ENCODE data around the gene ARHGEF28.

Gene ARHGEF28

DNA sequence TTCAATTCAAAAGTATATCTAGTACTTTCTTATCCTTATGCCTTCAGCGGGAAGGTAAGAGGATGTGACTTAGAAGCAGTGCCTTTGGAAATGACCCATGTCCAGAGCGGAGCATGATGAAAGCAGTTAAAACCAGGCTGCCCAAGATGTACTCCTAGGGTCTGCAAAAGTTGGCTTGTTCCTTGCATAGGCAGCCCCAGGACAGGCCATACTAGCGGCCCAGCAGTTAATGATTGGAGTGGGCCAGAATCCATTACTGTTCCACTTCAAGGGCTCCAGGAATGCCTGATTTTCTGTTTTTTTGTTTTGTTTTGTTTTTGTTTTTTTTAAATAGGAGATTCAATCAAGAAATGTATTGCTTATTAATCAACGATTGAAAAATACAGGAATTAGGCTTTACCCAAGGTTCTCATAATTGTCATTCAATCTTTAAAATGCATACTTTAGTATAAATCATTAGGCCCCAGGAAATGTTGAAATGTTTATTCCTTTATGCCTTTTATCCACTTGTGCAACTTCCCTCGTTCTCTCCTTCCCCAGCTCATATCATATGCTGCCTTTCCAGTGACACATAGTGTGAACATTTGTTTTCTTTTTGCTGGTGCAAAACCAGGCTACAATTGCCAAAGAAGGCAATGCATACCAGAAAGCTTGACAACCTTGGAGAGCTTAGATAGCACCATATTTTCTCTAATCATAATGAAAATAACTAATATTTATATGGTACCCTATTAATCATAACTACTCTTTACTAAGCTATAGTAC is 190.8 kb downstream of the ARHGEF28 start:
- DNase-seq (ENCODE audit: low spot score) = no peak

DNA sequence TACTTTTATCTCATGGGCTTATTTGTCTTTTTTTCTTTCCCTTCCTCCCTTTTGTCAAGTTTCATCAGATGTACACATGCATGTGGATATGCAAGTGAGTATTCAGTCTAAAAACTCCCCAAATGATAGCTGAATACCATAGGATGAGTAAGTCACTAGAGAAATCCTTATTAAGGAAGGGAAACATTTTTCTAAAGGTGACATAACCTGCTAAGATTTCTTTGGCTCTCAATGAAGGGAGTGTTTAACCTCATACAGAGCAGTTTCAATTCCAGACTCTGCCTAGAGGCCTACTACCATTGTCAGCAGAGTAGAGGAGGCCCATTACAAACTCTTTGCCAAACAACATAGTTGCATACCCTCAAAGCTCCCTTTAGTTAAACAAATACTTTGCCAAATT is 192.4 kb downstream of the ARHGEF28 start:
- no peak for DNase-seq (ENCODE audit: low spot score)

DNA sequence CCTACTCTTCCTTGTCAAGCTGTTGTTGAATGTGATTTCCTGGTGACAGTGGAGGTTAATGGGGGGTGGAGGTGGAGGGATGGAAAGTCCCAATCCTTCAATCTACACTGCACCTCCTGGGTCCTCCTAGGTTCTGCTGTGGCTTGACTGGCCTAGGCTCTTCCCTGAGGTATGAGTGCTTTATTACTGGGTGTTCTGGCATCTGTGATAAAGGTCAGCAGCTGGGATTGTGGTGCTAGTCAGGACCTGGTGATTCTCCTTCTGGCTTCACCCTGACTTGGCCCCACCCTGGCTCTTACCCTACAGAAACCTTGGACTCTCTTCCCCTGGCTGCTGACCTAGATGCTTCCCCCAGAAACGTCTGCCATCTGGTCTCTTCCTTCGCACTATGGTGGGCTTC is 194.3 kb downstream of the ARHGEF28 start:
- DNase-seq (ENCODE audit: low spot score) = no peak

DNA sequence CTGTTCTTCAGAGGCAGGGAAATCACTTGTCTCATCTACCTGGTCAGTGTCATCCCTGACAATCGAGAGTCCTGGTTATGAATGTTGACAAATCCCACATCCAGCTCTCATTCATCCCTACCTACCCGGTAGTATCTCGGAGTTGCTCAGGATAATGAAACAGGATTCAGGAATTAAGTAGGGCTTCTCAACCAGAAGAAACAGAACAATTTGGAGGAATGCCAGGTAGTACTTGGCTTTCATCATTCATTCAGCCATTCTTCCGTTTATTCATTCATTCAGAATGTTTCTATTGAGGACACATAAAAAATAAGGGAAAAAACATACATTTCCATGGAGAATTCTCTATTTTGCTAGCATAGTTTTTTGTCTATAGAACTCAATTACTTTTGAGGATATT is 195.0 kb downstream of the ARHGEF28 start:
- DNase-seq (ENCODE audit: low spot score) = no peak

DNA sequence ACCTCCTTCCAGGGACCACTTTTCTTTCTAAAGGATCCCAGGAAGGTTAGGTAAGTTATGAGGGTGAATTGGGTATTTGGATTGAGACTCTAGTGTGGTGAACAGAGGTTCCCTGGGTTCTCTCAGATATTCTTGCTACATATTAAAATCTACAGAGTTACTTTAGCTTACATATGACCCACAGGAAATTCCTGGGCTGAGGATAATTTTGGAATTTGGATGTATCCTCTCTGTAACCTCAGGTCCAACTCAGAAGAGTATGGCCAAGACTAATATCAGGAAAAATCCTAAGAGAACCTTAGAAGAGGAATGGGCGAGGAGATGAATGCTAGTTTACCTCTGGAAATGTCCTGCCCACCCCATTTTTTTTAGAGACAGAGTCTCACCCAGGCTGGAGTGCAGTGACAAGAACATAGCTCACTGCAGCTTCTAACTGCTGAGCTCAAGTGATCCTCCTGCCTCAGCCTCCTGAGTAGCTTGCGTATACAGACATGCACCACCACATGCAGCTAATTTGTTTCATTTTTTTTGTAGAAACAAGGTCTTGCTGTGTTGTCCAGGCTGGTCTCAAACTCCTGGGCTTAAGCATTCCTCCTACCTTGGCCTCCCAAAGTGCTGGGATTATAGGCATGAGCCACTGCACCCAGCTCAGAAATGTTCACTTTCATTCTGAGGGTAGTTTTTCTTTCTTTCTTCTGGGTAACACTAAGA is 196.4 kb downstream of the ARHGEF28 start:
- no peak for DNase-seq (ENCODE audit: low spot score)

DNA sequence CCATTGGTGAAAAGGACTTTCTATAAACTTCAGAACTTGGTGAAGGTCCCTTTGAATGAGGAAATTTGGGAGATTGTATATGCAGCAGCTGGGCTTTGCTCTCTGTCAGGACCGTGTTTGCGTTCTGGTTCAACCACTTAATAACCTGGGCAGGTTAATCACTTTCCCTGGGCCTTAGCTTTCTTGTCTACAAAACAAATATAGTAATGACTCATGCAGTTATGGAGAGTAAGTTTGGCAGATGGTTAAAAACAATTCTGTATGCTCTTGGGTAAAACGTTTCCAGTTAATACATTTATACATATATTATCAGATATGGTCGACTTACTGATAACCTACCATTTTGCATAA is 197.0 kb downstream of the ARHGEF28 start:
- no peak for DNase-seq (ENCODE audit: low spot score)

DNA sequence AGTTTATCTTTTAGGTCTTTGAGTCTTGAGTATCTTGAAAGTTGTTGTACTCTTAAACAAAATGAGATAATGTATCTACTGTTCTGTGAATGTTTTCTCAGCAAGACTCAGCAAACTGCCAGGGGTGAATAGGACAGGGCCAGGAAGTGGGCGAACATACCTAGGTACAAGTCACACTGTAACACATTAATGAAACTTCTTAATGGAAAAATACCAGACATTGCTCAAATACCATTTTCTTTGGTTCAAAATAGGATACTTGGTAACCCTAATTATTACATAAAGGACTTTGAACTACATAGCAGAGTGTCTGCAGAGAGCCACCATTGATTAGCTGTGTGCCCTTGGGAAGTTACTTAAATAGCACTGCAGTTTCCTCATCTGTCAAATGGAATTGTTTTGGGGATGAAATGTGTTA is 197.5 kb downstream of the ARHGEF28 start:
- no peak for DNase-seq (ENCODE audit: low spot score)

DNA sequence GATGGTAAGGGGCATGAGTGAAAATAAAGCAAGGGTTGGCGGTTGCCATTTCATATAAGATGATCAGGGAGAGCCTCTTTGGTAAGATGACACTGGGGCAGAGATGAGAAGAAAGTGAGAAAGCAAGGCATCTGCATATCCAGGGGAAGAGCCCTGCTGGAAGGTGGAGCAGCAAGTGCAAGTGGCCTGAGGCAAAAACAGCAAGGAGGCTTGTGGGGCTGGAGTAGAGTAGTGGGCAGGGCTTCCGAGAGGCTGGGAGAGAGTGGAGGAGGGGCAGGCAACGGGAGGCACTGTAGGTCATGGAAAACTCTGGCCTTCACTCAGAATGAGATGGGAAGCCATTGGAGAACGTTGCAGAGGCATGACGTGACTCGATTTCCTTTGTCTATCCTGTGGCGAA is 199.2 kb downstream of the ARHGEF28 start:
- DNase-seq (ENCODE audit: low spot score) = no peak

DNA sequence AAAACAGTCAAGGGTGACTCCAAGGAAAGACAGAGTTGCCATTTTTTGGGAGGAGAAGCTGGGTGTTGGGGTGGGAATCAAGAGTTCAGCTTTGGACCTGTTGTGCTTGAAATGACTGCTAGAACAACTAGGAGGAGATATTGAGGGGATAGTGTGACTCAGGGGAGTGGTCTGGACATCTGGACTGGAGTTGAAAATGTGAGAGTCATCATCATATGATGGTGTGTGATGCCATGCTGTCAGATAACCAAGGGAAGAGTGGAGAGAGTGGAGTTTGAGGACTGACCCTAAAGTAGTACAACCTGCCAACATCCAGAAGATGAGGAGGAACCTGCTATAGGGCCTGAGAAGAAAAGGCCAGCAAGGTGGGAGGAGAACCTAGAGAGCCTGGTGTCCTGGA is 199.7 kb downstream of the ARHGEF28 start:
- no peak for DNase-seq (ENCODE audit: low spot score)

DNA sequence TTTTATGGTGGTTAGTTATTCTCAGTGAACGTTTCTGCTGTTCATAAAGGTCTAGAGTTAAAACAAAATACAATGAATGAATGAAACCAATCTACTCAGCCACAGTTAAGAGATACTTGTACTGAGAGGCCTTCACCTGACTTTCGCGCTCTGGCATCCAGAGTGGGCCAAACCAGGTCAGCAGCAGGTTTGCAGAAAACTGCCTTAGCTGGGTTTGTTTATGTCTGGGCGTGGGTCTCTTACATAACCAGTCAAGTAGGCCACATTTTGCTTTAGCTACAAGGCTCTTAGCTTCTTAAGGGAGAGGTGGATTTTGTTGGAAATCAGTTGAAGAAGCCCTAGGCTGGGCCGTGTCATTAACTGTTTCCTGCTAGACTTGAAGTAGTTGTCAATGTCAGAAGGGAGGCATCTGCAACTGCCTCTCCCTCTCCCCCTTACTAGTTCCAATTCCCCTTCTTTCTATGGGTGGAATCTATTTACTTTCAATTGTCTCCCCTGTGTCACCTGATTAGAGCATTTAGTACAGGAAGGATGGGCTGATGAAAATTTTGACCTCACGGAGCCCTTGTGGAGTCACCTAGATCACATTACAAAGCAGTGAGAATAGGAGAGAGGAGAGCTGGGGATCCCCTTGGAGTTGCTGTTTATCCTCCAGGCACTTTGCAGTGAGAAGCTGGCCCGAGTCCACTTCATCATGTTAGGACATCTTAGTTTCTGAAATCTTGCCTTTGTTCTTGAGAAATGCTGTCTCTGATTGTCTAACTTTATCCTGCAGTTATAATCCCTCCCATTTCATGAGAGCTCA is 200.5 kb downstream of the ARHGEF28 start:
- DNase-seq (ENCODE audit: low spot score) = no peak

DNA sequence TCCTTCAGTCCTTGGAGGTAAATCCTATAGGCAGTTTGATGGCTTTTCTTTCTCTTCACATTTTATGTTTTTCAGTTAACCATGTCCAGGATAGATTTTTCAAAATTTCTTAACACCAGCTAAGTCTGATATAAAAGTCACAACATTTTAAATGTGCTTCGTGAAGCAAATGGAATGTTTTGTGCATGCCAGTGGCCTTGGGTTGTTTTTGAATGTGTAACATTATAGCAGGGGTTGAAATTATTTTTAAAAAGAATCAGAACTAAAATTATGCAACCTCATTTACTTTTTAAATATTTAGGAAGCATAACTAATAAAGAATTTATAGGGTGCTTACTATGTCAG is 201.1 kb downstream of the ARHGEF28 start:
- DNase-seq (ENCODE audit: low spot score) = no peak

DNA sequence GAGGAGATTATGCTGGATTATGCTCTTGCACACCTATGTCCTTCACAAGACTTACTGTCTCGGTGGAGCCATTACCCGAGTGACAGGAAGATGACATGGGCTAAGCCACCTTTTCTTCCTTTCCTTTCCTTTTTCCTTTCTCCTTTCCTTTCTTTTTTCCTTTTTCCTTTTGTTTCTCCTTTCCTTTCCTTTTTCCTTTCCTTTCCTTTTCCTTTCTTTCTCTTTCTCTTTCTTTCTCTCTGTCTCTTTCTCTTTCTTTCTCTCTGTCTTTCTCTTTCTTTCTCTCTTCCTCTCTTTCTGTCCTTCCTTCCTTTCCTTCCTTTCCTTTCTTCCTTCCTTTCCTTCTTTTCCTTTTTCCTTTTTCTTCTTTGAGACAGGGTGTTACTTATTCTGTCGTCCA is 202.5 kb downstream of the ARHGEF28 start:
- no peak for DNase-seq (ENCODE audit: low spot score)

DNA sequence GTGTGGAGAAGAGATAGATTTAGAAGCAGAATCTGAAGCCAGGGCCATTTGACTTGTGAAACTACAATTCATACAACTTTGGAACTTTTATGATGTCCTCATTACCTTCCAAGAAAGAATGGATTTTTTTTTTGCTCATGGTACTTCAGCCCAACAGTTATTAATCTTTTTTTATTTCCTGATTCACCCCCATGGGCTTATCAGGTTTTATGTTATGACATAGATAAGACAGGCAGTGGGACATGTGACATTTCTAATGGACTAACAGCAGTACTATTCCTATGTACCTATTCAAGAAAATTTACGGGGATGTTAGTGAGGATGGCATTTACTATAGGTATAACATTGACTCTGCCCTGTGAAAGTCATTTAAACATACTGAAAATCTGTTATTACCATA is 204.7 kb downstream of the ARHGEF28 start:
- DNase-seq (ENCODE audit: low spot score) = no peak

DNA sequence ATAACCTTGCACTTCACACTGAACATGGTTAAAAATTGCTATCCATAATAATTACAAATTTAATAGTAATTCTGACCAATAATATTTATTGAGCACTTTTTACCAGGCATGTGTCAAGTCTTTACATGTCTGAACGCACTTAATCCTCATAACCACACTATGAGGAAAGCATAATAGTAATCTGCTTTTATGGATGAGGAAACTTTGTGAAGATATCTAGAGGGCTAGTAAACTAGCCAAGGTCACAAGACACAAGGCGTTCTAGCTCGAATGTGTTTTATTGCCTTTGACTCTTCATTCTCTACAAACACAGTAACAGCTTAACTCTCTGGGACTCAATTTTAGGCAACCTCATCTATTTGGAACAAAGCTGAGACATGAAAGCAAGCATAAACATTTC is 205.1 kb downstream of the ARHGEF28 start:
- DNase-seq (ENCODE audit: low spot score) = no peak

DNA sequence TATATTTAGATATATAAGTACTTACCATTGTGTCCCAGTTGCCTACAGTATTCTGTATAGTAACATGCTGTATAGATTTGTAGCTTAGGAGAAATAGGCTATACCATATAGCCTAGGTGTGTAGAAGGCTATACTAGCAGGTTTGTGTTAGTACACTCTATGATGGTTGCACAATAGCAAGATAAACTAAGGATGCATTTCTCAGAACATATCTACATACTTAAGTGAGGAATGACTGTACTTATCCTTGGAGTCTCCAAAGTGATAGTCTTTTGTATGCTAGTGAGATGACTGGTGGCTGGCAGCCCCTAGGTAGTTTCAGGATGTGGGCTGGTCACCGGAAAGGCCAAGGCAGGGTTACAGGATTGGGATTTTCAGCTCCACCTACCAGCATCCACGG is 208.7 kb downstream of the ARHGEF28 start:
- no peak for DNase-seq (ENCODE audit: low spot score)

DNA sequence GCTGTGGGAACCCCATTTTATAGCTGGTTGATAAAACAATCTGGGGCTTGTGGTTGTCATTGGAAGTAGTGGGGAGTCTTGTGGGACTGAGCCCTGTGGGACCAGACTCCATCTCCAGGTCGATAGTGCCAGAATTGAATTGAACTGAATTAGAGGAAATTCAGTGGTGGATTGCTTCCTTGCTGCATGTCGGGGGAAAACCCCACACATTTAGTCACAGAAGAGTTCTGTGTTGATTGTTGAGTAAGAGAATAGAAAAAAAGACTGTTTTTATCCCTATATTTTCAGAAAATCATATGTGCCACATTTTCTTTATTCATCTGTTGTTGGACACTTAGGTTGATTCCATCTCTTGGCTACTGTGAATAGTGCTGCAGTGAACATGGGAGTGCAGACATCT is 209.7 kb downstream of the ARHGEF28 start:
- DNase-seq (ENCODE audit: low spot score) = no peak

DNA sequence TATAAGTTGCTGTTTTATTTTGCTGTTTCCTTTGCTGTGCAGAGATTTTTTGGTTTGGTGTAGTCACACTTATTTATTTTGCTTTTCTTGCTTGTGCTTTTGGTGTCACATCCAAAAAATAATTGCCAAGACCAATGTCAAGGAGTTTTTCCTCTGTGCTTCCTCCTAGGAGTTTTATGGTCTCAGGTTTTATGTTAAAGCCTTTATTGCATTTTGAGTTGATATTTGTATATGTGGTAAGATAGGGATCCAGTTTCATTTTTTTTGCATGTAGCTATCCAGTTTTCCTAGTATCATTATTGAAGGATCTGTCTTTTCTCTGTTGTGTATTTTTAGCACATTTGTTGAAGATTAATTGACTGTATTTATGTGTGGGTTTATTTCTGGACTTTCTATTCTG is 210.6 kb downstream of the ARHGEF28 start:
- DNase-seq (ENCODE audit: low spot score) = no peak

DNA sequence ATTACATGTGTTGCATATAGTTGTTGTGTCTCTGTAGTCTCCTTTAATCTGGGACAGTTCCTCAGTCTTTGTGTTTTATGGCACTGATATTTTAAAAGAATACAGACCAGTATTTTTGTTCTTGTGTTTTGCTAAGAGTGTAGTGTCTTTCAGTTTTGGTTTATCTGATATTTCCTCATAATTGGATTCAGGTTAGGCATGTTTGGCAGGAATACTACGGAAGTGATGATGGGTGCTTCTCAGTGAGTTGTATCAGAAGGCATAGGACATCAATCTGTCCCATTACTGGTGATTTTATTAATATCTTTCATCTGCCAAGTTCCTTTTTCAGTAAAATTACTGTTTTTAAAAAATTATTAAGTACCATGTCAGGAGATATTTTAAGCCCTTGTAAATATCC is 212.9 kb downstream of the ARHGEF28 start:
- DNase-seq (ENCODE audit: low spot score) = no peak

DNA sequence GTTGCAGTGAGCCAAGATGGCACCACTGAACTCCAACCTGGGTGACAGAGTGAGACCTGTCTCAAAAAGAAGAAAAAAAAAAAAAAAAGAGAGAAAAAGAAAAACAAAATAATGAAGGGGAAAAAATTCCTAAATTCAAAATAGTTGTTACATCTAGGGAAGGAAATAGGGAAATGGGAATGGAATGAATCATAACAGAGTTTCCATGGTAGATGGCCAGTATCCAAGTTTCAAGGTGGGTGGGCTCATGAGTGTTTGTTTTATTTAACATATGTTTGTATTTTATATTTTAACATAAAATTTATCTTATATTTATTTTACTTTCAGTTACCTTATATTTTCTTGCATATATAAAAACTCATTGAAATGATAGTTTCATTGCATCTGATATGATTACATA is 215.6 kb downstream of the ARHGEF28 start:
- DNase-seq (ENCODE audit: low spot score) = no peak

DNA sequence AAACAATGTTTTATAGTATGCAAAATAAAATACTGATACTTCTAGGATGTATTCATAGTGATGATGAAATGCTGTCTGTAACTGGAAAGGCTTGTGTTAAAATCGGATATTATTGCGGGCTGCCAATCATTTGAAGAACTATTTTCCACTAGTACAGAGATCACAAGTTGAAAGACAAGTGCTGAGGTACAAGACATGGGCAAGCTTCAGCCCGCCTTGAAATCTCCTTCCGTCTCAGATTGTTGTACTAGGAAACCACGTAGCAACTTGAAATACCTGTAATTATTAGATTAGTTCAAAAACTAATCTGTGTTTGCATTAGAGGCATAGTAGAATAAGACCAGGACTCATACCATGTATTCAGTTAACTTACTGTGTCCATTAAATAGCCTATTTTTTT is 218.2 kb downstream of the ARHGEF28 start:
- DNase-seq (ENCODE audit: low spot score) = no peak

DNA sequence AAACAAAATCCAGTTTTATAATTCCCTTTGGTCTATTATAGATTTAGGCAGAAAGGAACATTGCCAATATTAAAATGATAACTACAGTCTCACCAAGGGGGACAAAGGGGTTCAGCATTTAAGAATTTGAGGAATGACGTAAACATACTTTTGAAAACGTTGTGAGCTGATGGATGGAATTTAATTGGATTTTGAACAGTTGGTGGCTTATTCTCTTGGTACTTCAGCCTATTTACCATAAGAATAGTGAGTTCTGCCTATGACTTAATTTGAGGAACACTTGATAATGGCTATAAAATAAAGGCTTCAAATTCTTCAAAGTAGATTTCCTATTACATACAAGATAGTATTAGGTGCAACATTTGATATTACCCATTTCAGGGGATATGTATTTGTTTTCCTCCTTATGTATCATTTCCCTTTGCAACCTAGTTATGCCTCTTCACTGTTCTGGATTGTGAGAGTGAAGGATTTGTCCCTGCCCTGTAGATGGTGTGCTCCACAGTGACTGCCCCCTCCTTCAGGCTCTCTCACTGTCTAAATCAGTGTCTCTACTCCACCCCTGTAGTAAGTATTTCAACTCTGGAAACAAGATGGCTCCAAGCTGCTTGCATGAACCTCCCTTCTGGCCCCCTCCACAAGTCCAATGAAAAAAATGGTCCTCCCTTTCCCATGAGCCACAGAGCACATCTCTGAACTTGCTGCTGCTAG is 225.6 kb downstream of the ARHGEF28 start:
- no peak for DNase-seq (ENCODE audit: low spot score)

DNA sequence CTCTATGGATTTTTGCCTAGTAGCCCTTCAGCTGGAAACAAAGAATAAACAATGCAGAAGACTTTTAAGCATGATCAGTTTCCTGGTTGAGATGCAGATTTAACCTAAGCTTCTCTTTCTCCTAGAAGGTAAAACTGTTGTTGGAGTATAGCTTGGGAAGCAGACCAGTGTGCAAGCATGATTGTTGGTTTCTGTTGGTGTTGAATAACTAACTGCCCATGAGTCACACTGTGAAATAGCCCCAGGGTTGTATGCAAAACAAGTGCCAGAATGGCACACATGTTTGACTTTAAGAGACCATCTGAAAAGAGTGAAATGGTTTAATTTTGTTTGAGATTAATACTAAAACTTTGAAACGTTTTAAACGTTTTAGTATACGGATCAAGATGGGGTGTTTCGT is 227.1 kb downstream of the ARHGEF28 start:
- no peak for DNase-seq (ENCODE audit: low spot score)

DNA sequence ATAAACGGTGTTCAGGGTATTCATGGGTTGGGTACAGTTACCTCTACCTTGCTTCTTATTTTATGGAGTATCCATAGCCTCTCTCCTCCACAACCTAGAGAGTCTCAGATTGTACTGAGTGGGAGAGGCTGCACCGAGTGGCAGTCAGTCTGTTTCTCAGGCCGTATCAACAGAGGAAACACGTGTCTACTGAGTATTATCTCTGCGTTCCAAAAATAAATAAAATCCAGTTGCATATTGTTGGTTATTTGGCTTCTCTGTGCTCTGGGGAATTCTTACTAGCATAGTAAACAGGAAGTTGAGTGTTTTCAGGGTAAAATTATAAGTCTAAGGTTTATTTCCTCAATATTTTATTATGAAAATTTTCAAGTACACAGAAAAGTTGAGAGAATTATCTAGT is 231.0 kb downstream of the ARHGEF28 start:
- DNase-seq (ENCODE audit: low spot score) = no peak
